ENCODE results near the gene PHLPP1.

Gene PHLPP1

DNA sequence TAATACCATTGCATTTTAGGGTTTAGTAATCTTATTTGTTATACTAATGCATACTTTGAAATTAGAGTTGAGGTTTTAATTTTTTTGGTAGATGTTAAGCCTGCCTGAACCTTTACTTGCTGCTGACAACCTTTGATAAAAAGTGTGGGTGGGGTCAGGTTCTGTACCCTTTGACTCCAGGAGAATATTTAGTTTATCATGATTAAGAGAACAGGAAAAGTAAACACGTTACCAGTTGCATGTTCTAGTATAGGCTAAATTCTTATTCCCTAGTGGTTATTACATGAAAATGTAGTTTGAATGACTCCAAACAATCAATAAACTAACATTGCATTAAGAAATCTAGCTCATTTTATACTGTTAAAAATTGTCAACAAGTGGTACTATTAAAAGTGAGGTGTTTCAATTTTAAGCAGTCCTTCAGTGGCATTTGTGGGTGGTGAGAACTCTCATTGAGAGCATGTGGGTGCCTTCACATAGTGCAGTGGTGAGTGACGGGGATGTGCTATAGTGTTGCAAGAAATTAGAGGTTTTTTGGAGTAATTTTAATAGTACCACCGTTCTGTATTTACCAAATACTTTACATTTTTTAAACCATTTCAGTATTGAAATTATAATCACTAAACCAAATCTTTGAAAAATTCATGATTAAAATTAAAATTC lies 29.9 kb downstream of the PHLPP1 start:
- no peak overlapping the region for H3K27ac ChIP-seq
- TF ChIP-seq, protein P1, sequence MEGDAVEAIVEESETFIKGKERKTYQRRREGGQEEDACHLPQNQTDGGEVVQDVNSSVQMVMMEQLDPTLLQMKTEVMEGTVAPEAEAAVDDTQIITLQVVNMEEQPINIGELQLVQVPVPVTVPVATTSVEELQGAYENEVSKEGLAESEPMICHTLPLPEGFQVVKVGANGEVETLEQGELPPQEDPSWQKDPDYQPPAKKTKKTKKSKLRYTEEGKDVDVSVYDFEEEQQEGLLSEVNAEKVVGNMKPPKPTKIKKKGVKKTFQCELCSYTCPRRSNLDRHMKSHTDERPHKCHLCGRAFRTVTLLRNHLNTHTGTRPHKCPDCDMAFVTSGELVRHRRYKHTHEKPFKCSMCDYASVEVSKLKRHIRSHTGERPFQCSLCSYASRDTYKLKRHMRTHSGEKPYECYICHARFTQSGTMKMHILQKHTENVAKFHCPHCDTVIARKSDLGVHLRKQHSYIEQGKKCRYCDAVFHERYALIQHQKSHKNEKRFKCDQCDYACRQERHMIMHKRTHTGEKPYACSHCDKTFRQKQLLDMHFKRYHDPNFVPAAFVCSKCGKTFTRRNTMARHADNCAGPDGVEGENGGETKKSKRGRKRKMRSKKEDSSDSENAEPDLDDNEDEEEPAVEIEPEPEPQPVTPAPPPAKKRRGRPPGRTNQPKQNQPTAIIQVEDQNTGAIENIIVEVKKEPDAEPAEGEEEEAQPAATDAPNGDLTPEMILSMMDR (IDR thresholded peaks at IDR 0.05): no peak
- no peak for TF ChIP-seq ZFX (IDR thresholded peaks at IDR 0.05; ENCODE audit: borderline replicate concordance)

DNA sequence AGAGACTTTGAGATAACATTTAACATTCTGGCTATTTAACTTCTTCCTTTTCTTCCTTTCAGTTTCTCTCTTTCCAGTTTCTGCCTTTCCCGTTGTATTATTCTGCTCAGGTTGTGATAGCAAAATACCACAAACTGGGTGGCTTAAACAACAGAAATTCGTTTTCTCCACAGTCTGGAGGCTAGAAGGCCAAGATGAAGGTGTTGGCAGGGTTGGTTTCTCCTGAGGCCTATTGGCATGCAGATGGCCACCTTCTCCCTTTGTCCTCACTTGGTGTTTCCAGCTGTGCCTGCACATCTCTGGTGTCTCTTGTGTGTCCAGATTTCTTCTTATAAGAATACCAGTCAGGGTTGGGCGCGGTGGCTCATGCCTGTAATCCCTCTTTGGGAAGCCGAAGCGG lies 34.0 kb downstream of the PHLPP1 start:
- no peak for TF ChIP-seq ZFX (IDR thresholded peaks at IDR 0.05; ENCODE audit: borderline replicate concordance)
- TF ChIP-seq, protein P1 (IDR thresholded peaks at IDR 0.05): no peak

DNA sequence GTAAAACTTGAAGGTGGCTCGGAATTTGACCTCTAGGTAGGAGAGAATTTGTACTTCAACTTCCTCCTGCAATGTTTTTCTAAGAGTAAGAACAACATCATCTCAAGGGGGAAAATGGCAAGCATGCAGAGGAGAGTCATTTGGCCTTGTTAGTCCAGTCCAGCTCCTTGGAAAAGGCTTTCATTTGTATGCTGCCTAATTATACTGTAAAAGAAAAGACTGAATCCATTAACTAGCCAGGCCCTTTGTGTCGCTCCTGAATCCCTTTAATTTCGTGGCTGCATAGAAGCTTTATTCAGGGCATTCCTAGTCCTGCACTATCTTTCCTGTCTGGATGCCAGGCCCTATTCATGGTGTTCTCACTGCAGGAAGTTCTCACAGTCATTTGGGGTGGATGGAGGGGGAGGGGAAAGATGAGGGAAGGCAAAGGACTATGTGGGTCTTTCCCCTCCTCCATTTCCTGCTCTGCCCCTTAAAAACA lies 36.0 kb downstream of the PHLPP1 start:
- no peak overlapping the region for H3K27ac ChIP-seq
- TF ChIP-seq, protein P1 (IDR thresholded peaks at IDR 0.05): no peak
- TF ChIP-seq ZFX (IDR thresholded peaks at IDR 0.05; ENCODE audit: borderline replicate concordance): no peak

More for the DNA sequence above, 34.0 kb downstream of the PHLPP1 start:
- H3K27ac ChIP-seq: no peak overlapping the region

DNA sequence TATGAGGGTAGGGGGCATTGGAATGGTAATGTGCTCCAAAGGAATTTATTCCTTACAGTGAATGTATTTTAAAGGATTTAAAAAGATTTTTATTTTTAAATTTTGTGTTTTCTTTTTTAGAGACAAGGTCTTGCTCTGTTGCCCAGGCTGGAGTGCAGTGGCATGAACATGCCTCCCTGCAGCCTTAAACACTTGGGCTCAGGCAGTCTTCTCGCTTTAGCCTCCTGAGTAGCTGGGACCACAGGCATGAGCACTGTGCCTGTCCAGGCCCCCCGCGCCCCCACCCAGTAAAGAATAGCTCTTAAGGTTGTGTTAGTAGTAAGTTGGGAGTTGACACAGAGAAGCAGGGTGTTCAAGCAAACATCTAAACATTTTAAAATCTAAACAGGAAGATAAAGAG lies 36.6 kb downstream of the PHLPP1 start:
- no peak overlapping the region for H3K27ac ChIP-seq

DNA sequence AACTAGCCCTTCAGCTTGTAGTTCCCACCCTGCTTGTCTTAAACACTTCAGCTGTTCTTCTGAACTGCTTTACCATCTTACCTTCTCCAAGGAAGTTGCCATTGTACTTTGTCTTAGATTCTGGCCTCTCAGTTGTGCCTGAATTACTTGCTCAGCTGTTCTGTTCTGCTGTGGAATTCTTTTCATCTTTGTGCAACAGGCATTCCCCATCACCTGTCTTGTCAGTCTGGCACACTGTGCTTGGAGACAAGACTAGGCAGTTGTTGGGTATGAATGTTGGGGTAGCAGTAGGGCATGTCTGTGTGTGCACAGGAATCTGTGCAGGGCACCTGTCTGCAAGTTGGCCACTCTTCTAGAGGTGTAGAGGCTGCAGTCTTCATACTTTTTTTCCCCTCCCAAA lies 38.7 kb downstream of the PHLPP1 start:
- no peak overlapping the region for H3K27ac ChIP-seq
- TF ChIP-seq, protein P1 (IDR thresholded peaks at IDR 0.05): no peak
- TF ChIP-seq ZFX (IDR thresholded peaks at IDR 0.05; ENCODE audit: borderline replicate concordance): no peak

More for the DNA sequence above, 36.6 kb downstream of the PHLPP1 start:
- TF ChIP-seq, protein P1 (IDR thresholded peaks at IDR 0.05): no peak
- no peak for TF ChIP-seq ZFX (IDR thresholded peaks at IDR 0.05; ENCODE audit: borderline replicate concordance)

DNA sequence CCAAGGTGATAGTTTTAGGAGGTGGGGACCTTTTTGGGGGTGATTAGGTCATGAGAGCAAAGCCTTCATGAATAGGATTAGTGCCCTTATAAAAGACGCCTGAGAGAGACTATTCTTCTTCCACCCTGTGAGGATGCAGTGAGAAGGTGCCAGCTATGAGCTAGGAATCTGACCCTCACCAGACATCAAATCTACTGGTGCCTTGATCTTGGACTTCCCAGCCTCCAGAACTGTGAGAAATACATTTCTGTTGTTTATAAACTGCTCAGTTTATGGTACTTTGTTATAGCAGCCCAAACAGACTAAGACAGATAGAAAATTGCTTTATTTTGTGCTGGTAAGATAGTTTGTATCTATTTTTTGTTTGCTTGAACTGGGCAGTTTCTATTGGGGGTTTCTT lies 40.1 kb downstream of the PHLPP1 start:
- TF ChIP-seq, protein P1 (IDR thresholded peaks at IDR 0.05): no peak
- TF ChIP-seq ZFX (IDR thresholded peaks at IDR 0.05; ENCODE audit: borderline replicate concordance): no peak
- no peak overlapping the region for H3K27ac ChIP-seq

DNA sequence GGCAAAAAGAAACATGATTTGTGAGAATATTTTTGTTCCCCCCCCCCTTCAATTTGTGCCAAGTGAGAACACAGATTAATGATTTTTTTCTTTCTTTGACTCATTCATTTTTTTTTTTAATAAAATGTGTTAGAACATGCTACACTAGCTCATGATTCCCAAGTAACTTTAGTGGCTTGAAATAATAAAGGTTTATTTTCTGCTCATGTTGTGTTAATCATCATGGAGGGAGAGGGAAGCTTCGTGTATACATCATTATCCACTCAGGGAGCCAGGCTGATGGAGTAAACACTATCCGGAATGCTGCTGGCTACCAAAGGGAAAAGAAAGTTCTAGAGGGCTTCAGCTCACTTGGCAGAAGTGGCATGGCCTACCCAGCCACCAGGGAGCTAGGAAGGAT lies 40.6 kb downstream of the PHLPP1 start:
- no peak overlapping the region for H3K27ac ChIP-seq
- TF ChIP-seq, protein P1 (IDR thresholded peaks at IDR 0.05): no peak
- no peak for TF ChIP-seq ZFX (IDR thresholded peaks at IDR 0.05; ENCODE audit: borderline replicate concordance)

All from 22Rv1 (cell line).